ENCODE measurements around the gene ABCB9.

ABCB9 gene

DNA sequence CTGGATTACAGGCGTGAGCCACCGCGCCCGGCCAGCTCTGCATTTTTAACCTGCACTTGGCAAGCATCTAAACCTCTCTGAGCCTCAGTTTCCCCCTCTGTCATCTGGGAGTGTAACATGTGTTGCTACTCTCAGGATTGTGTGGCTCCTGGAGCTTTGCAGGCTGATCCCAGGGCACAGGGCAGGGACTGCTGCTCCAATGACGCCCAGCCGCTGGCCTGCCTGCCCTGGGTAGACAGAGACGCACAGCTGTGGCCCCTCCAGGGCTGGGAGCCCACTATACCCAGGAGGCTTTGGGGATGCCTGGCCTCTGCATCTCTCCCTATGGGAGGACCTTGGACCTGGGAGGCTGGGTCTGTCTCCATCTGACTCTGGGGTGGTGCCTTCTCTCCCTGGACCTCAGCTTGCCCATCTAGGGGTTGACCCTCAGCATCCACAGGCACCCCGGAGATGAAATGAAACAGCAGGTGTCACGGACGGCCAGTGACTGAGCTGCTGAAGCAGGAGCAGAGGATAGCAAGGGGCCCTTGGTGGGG, 27.9 kb upstream of the ABCB9 start:
- no peak overlapping the region for H3K4me3 ChIP-seq
- H3K27ac ChIP-seq = no peak overlapping the region
- TF ChIP-seq, protein P1, sequence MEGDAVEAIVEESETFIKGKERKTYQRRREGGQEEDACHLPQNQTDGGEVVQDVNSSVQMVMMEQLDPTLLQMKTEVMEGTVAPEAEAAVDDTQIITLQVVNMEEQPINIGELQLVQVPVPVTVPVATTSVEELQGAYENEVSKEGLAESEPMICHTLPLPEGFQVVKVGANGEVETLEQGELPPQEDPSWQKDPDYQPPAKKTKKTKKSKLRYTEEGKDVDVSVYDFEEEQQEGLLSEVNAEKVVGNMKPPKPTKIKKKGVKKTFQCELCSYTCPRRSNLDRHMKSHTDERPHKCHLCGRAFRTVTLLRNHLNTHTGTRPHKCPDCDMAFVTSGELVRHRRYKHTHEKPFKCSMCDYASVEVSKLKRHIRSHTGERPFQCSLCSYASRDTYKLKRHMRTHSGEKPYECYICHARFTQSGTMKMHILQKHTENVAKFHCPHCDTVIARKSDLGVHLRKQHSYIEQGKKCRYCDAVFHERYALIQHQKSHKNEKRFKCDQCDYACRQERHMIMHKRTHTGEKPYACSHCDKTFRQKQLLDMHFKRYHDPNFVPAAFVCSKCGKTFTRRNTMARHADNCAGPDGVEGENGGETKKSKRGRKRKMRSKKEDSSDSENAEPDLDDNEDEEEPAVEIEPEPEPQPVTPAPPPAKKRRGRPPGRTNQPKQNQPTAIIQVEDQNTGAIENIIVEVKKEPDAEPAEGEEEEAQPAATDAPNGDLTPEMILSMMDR (IDR thresholded peaks at IDR 0.05) = no peak
- no peak for DNase-seq (ENCODE audit: low spot score)

DNA sequence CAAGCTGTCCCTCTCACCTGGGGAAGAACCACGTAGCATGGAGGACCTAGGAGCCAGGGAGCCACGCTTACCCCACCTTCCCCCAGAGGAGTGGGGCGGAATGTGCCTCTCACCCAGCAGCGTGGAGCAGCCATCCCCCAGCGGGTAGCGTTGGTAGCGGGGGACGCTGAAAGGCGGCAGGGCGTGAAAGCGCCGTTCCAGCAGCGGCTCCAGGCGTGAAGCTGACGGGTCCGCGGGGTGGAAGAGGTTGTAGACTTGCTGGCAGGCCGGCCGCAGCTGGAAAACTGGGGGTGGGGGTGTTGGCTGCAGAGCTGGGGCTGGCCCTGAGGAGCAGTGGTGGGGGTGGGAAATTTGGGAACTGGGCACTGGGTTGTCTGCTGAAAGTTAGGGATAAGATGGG, 26.1 kb upstream of the ABCB9 start:
- no peak for DNase-seq (ENCODE audit: low spot score)
- H3K27ac ChIP-seq = no peak overlapping the region
- TF ChIP-seq, protein P1 (IDR thresholded peaks at IDR 0.05) = no peak
- no peak overlapping the region for H3K4me3 ChIP-seq

DNA sequence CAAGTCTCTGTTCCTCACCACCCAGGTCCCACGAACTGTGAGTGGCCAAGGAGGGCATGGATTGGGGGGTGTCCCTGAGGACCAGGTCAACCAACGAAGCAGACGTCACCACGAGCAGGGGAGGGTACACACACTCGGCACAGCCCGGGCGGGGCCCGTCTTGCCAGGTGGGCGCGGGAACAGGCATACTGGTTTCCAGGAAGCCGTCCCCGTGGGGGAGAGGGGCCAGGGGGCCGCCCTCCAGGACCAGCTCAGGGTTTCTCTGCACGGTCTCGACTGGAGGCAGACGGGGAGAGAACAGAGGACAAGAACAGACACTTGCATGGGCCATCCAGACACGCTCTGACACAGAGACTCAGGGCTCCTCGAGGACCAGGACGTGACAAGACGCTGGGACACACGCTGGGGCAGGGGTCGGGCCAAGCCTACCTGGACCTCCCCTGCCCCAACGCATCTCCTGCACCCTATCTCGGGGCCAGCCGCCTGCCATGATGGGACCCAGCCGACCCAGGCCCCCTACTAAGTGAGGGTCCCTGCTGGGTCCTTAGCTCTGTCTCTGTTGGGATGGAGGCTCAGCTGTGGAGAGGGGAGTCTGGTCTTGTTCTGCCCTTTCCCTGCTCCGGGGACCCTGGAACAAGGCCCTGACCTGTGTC, 25.5 kb upstream of the ABCB9 start:
- TF ChIP-seq, protein P1 (IDR thresholded peaks at IDR 0.05) = no peak
- Histone ChIP-seq H3K4me3 (no peak overlapping the region), H3K27ac (no peak overlapping the region)
- no peak for DNase-seq (ENCODE audit: low spot score)

DNA sequence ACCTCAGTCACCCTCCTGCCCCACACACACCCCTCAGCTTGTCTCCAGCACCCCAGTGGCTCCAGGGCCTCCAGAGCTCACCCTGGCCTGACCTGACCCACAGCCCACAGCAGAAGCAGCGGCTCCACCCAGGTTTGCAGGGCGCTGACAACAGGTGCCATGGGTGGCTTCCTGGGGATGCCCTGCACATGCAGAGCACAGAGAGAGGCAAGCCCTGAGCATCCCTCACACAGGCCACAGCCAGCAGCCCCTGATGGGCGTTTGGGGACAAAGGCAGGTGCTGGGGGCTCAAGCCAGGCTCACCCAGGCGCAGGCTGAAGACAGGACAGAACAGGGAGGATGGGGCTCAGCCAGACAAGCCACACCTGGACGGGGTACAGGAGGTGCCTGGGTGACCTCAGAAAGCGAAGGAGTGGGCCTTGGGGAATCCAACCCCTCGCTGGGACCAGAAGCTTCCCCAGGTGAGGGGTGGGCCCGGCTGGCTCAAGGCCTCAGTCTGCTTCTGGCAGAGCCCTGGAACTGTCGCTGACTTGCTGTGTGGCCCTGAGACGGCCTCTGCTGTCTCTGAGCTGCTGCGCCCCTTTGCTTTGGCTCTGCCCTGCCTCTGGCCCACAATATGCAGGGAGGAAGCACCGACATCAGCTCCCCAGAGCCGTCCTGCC, 24.8 kb upstream of the ABCB9 start:
- Histone ChIP-seq H3K27ac (no peak overlapping the region), H3K4me3 (no peak overlapping the region)
- TF ChIP-seq, protein P1 (IDR thresholded peaks at IDR 0.05) = no peak
- DNase-seq (ENCODE audit: low spot score) = no peak

DNA sequence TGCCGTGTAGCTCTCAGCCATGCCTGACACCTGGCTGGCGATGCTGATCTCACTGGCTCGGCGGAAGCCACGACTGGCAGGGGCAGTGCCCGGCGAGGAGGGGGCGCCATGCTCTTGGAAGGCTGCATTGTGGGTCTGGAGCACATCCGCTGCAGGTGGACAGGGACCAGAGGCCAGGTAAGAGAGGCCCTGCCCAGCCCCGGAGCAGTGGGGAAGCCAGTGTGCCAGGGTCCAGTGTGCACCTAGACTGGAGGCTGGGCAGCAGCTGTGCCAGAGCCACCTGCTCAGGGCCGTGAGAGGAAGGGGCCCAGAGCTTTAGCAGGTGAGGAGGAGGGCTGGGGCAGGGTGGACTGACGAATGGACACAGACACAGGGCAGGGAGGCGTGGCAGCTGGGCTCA, 24.3 kb upstream of the ABCB9 start:
- Histone ChIP-seq H3K4me3 (no peak overlapping the region), H3K27ac (no peak overlapping the region)
- DNase-seq (ENCODE audit: low spot score) = no peak
- TF ChIP-seq, protein P1 (IDR thresholded peaks at IDR 0.05) = no peak

DNA sequence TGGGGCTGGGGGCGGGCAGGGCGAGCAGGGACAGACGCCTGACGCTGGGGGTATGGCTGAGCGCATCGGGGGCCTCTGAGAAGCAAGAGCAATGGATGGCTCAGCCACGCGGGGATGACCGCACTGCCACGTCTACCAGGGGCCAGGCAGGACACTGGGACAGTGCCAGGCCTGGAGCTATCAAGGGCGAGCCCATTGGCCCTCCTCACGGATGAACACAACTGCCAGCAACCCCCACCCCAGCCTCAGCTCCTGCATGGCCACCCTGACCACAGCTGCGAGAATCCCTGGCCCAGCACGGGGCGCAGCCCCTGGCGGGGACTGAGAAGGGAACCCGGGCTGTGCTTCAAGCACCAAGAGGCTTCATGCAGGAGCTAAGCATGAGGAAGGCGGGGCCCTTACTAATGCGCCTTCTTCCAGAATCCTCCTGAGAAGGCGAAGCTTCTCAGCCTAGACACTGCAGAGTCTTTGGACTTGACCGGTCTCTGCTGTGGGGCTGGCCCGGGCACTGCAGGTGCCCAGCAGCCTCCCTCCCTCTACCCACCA, 23.7 kb upstream of the ABCB9 start:
- Histone ChIP-seq H3K27ac (no peak overlapping the region), H3K4me3 (no peak overlapping the region)
- TF ChIP-seq, protein P1 (IDR thresholded peaks at IDR 0.05) = no peak
- no peak for DNase-seq (ENCODE audit: low spot score)

Measured in coronary artery (tissue), 2 donors.